Measurements from ENCODE around the gene CLIC3. TPM values are rescaled to one million over a fixed set of nuclear protein-coding genes. Genes with fewer than 3 reads are reported as not detected.
A peak's percentile ranks its signal among the peaks of the same experiment; 100 is the strongest.

CLIC3 gene
- total RNA-seq, 4 donors from 2014 or later = 3.3 TPM; not detected in 3

GRCh38 chr9:136949817-136950655, 46.3 kb downstream of the CLIC3 start:
- Histone ChIP-seq H3K4me1 (peaks cover 0 to 24% (median 4%) of the 10 kb centered on the region in 4 donors), H3K4me3 (peak overlapping the region; percentile 61 to 81 (median 68)), H3K27ac (peak overlapping the region; percentile 88 to 96 (median 95)), H3K9me3 (no peaks in the 10 kb centered on the region), H3K27me3 (no peaks in the 10 kb centered on the region), H3K36me3 (no peaks in the 10 kb centered on the region)
- DNase-seq = peak; percentile 98 to 99 (median 99)
- TF ChIP-seq CTCF (IDR thresholded peaks at IDR 0.05) (peak; percentile 21 to 52 (median 39)), POLR2A (IDR thresholded peaks at IDR 0.05) (peak; percentile 83 to 93)

GRCh38 chr9:136949239-136949816, 47.0 kb downstream of the CLIC3 start:
- TF ChIP-seq CTCF (IDR thresholded peaks at IDR 0.05) (no peak), POLR2A (IDR thresholded peaks at IDR 0.05) (no peak)
- peak in 1 of 3 donors; percentile 57 for DNase-seq
- Histone ChIP-seq H3K27ac (peak overlapping the region; percentile 88 to 96 (median 95)), H3K9me3 (no peaks in the 10 kb centered on the region), H3K4me3 (peak overlapping the region; percentile 61 to 81 (median 68)), H3K36me3 (no peaks in the 10 kb centered on the region), H3K4me1 (peaks cover 0 to 27% (median 4%) of the 10 kb centered on the region in 4 donors), H3K27me3 (no peaks in the 10 kb centered on the region)

- TF ChIP-seq POLR2A (IDR thresholded peaks at IDR 0.05) = no peak
- peak in 4 of 6 experiments; percentile 33 to 48 (median 42) for TF ChIP-seq CTCF (IDR thresholded peaks at IDR 0.05)
- Histone ChIP-seq H3K36me3 (peaks cover 0 to 2% (median 0%) of the 10 kb centered on the region in 3 donors), H3K27ac (peak overlapping the region in 2 of 4 donors; percentile 66 to 94), H3K4me1 (peaks cover 0 to 34% (median 11%) of the 10 kb centered on the region in 4 donors), H3K9me3 (no peaks in the 10 kb centered on the region), H3K27me3 (no peaks in the 10 kb centered on the region), H3K4me3 (no peak overlapping the region)
- DNase-seq = peak in 2 of 3 donors; percentile 36 to 75
These were observed 48.3 kb downstream of the CLIC3 start for GRCh38 chr9:136947955-136948510.

- H3K4me1 ChIP-seq = peaks cover 0 to 41% (median 11%) of the 10 kb centered on the region in 4 donors
- no peaks in the 10 kb centered on the region for H3K9me3 ChIP-seq
- H3K27me3 ChIP-seq = no peaks in the 10 kb centered on the region
- H3K36me3 ChIP-seq = peaks cover 0 to 9% (median 0%) of the 10 kb centered on the region in 3 donors
- H3K4me3 ChIP-seq = no peak overlapping the region
- H3K27ac ChIP-seq = peak overlapping the region in 2 of 4 donors; percentile 66 to 94
- no peak for TF ChIP-seq POLR2A (IDR thresholded peaks at IDR 0.05)
- no peak for TF ChIP-seq CTCF (IDR thresholded peaks at IDR 0.05)
- no peak for DNase-seq
These were observed 49.1 kb downstream of the CLIC3 start for GRCh38 chr9:136947028-136947891.

Data from Peyer's patch (tissue), 4 donors.